NOMO-1 (cell line): ENCODE results near the gene CHKB.

Source experiments
- DNase-seq, 2 experiments: peaks; one replicate each; lab custom pipeline; 2025; ENCODE audit not compliant: unreplicated experiment in 2 of 2; lab: John Stamatoyannopoulos, UW

The CHKB gene

DNA sequence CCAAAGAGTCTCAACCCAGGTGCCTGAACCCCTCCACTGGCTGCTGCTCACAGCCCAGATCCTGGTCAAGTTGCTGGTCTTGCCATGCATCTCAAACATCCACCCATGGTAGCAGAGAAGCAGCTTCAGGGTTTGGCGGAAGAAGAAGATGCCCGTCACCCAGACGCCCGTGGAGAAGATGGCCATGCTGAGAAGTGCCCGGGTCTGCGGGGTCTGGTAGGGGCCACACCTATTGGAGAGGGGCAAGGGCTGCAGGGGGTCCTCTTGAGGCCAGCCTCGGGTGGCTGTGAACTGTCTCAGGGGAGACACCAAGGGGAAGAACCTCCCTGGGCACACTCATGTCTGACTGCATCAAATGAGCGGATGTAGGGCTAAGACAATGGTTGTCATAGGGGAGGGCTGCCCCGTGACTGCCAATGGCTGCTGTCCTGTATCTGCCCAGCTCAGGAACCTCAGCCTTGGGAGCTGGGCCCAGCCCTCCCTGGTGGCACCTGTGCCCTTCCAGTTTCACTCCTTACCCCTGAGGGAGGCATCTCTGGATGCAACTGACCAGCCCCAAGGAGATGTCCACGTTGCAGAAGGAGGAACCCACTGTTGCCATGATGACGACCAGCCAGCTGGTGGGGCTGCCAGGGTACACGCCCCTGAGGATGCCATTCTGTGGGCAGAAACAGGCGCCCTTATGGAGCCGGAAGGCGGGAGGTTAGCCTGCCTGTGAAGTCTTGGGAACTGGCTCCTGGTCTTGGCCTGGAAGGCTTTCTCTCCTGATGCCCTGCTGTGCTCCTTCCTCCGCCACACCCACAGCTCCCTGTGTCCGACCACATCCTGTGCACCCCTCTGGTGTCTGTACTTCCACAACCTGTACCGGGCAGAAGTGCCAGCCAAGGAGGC, 5.6 kb downstream of the CHKB start:
- no peak for DNase-seq

GRCh38 chr22:50576070-50576469, 6.6 kb downstream of the CHKB start:
- DNase-seq = no peak

- DNase-seq = no peak
These were observed 7.2 kb downstream of the CHKB start for GRCh38 chr22:50575426-50575941.

DNA sequence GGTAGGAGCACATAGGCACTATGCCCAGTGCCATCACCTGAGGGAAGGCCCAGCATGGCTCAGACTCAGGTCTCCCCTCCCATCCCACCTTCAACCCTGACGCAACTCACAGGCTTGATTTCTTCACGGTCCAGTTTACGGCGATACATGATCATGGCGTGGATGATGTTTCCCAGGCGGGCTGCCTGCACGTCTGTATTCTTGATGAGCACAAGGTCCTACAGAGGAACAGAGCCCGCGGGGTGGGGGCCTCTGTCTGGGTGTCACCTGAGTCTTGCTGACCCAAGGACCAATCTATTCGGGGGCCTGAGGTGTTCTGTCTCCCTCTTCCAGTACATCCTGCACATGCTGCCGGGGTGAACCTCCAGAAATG, 8.3 kb downstream of the CHKB start:
- DNase-seq = no peak

DNA sequence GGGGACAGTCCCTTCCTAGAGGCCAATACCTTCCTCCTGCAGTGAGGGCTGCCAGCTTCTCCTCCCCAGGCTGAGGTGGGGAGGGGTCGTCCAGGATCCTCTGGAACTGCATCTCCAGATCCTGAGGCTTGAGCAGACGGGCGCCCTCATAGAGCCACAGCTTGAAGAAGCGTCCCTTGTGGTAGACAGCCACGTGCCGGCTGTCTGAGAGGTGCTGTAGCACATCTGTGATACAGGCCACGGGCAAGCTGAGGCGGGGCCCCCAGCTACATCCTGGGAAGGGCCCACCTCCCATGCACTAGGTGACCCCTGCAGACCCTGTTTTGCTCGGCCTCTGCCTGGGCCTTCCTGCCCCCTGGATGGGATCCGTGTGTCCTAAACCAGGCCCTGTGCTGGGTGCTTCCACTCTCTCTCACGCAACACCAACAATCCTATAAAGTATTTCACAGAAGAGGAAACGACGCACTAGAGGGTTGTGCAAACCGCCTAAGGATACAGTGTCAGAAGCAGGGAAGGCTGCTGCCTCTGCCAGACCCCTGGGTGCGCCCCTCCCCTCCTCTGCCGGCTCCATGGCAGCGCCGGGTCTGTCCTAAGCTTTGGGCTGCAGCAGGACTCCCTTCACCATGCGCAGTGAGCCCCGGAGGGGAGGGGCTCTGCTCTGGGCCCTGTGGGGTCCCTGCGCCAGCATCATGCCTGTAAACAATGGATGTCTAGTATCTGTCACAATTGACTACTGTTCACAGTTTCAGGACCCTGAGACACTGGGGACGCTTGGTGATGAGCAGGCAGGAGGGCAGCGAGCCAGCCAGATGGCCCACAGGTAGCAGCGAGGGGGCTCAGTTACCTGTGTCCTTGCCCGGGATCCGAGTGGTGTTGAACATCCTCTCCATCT, 8.9 kb downstream of the CHKB start:
- no peak for DNase-seq

- no peak for DNase-seq
These were observed 9.7 kb downstream of the CHKB start for GRCh38 chr22:50572965-50573364.

GRCh38 chr22:50571264-50572175, 11.1 kb downstream of the CHKB start:
- DNase-seq = no peak

GRCh38 chr22:50570861-50571260, 11.8 kb downstream of the CHKB start:
- no peak for DNase-seq

DNA sequence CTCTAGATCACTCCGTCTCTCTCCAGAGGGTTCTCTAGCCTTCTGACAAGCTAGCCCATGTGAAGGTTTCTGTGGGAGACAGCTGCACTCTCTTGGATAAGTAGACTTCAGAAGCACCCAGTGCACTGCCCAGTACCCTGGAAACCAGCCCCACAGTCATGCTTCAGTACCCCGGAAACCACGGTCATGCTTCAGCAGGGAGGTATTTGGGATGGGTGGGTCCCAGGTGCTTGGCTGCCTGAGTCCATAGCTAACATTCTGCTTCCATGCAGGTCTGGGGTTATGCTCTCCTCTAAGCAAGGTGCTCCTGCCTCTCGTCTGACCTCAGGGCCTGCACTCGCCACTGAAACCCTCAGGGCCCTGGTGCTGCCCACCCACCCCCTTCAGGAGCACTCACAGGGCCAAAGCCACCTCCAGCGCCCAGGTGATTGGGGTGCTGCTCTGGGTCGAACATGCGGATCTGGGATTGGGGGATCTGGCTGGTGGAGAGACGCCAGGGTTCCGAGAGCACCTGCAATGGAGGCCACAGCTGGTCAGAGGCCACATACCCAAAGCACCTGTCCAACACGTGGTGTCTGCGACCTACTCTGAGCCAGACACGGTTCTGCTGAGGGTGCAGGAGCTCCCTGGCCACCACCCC, 12.6 kb downstream of the CHKB start:
- DNase-seq = no peak

GRCh38 chr22:50569041-50569459, 13.6 kb downstream of the CHKB start:
- no peak for DNase-seq

- DNase-seq = no peak
These were observed 14.0 kb downstream of the CHKB start for GRCh38 chr22:50568626-50569025.

DNA sequence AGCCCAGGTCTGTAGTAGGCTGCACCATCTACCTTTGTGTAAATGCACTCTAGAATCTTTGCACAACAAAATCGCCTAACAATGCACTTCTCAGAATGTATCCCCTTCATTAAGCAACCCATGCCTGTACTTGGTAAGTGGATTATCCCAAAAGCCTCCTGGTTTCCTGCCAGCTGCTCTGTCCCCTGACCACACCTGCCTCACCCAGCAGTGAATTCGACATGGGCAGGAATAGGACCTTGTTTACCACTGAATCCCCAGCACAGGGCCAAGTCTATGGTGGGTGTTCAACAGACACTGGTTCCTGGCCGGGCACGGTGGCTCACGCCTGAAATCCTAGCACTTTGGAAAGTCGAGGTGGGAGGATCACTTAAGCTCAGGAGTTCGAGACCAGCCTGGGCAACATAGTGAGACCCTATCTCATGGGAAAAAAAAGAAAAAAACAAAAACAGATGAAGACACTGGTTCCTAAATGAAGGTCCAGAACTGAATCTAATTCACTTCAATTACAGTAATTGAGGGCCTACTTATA, 14.9 kb downstream of the CHKB start:
- no peak for DNase-seq

DNA sequence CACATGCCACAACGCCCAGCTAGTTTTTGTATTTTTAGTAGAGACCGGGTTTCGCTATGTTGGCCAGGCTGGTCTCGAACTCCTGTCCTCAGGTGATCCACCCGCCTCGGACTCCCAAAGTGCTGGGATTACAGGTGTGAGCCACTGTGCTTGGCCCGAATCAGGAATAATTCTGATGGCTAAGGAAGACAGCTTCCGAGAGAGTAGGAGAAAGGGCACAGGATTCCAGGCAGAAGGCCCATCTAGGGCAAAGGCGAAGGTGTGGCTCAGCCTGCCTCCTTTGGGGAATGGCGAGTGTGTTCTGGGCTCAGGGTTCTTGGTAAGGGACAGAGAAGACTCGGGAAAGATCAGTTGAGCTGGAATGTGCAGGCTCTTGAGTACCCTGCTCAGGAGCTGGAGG, 18.4 kb downstream of the CHKB start:
- DNase-seq = no peak

DNA sequence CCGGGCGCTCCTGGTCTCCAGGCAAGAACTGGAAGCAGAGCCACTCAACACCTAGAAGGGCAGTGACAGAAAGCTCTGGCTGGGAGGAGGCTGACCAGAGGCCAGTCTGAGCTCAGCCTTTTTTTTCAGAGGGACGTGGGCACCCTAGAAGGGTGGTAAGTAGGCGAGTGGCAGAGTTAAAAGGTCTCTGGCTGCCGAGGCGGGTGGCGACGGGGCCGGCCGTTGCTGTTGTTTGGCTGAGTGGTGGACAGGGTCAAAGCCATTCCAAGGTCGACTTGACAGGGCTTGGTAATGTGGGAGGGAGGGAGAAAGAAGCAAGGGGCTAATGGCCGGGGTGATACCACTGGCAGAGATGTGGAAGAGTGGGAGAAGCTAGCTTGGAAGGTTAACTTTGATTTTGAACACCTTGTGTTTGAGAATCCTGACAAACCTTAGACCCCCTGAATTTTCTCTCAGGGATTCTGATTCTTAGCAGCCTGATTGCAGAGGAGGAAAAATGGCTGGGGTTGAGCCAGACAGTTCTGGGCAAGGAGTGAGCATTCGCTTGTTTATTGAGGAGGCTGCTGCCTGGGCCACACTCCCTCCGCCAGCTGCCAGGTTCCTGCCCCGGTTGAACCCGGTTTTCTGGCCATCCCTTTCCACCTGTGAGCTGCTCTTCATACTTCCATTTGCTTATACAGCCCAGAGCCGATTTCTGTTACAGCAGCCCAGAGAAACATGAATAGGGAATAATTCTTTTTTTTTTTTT, 19.1 kb downstream of the CHKB start:
- no peak for DNase-seq

- peak; percentile 96 for DNase-seq
These were observed 19.9 kb downstream of the CHKB start, which contains the start of gene SYCE3 for GRCh38 chr22:50562523-50563412. TSS of gene SYCE3 (minus strand) at chr22:50562919. CDS start at chr22:50556405, 6,514 bp downstream.

DNA sequence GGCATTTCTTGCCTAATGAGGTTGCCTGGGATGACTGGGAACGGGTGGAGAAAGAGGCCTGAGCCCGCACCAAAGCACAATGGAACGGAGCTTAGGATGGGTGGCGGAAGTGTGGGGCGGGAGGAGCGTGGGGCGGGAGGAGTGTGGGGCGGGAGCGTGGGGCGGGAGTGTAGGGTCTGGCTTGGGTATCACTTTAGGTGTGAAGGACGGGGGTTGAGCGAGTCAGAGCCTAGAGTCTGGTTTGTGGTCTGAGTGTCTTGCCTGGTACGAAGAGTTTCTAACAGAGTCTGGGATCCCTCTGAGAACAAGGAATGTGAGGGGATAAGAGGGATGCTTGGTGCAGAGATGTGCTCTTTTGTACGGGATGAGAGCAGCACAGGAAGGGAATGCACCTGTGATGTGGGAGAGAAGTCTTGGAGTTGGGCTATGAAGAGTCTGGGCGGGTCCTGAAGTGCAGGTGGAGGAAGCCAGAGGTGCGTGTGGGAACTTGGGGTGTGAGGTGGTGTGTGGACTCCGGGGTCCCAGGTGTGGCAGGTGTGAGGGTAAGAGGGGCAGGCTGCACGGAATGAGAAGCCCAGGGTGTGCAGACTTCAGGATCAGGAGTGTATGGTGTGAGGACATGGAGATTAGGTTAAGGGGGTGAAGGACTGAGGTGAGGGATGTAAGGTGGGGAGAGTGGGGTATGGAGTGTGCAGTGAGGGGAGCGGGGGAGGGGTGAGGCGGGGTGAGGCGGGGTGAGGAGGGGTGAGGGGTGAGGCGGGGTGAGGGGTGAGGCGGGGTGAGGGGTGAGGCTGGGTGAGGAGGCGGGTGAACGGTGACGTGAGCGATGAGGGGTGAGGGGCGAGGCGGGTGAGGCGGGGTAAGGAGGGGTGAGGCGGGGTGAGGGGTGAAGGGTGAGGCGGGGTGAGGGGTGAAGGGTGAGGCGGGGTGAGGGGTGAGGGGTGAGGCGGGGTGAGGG, 21.0 kb downstream of the CHKB start:
- DNase-seq = no peak

- no peak for DNase-seq
These were observed 22.6 kb downstream of the CHKB start for GRCh38 chr22:50560034-50560433.
